SK-N-DZ (cell line): ENCODE results near the gene THAP10. TPM values are rescaled to one million over a fixed set of nuclear protein-coding genes. Genes with fewer than 3 reads are reported as not detected.
"Not testable (repeated sequence)": the region's sequence is repeated elsewhere in the genome, so short reads cannot be mapped to it uniquely, and the experiment has no call there.

Experiments used
- DNase-seq: peaks from one replicate; pipeline ENCODE4 v3.0.0-alpha.2; 2015; ENCODE audit warnings: low spot score
- polyA plus RNA-seq, 2 experiments: library from polyadenylated mRNA; depleted of rRNA; stranded (reverse); fragments of >200 nt; gene quantifications; 2 replicates each; pipeline ENCODE4 v1.2.3, GENCODE V29; 2014

Gene THAP10
- 4.5 and 5.8 TPM in 2 replicates for polyA plus RNA-seq (2014; cell fraction: cytosol; rRNA removed)
- polyA plus RNA-seq (2014; cell fraction: nucleus; rRNA removed) = 3.3 and 4.1 TPM in 2 replicates

GRCh38 chr15:70892002-70892911 lies at the start of gene THAP10, which contains the start of gene LRRC49:
TSS of gene THAP10 (minus strand) at chr15:70892433. CDS start at chr15:70892272, 161 bp downstream.
TSS of gene LRRC49 (plus strand) at chr15:70892826. CDS start at chr15:70892895, 69 bp downstream.
- DNase-seq = peak; percentile 98

GRCh38 chr15:70936326-70936725 lies 44.1 kb upstream of the THAP10 start:
- DNase-seq = no peak

DNA sequence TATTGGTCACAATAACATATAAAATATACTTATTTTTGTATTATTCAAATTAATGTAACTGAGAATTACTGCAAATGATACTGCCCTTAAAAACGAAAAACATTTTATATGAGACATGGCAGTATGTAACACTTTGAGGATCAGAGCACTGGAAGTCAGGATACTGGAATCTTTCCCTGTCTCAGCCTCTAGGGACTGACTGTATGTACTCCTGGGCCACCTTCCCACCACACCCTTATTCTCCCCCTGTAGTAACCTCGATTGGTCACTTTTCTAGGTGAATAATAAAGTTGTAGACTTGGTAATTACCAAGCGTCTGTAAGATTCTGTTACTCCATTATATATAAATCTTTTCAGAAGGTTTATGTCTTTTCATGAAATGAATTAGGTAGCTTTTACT lies 43.4 kb upstream of the THAP10 start:
- no peak for DNase-seq

DNA sequence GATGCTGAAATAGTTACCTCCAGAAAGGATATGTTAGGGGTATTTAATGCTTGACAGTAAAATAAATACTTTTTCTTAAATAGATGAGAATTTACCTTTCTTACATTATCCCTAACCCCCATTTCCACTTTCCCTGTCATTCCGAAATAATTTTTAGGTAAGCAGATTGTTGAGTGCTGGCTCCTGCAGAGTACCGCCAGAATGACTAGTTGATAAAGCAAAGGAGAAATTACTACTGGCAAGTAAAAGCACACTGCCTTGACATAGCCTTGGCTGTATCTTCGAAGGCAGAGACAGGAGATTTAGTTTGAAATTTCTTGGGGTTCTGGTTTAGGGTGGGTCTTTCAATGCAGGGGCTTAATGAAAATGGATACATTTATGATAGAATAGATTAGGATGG lies 41.2 kb upstream of the THAP10 start:
- DNase-seq = no peak

- no peak for DNase-seq
Observed at GRCh38 chr15:70932397-70932796, 40.2 kb upstream of the THAP10 start.

DNA sequence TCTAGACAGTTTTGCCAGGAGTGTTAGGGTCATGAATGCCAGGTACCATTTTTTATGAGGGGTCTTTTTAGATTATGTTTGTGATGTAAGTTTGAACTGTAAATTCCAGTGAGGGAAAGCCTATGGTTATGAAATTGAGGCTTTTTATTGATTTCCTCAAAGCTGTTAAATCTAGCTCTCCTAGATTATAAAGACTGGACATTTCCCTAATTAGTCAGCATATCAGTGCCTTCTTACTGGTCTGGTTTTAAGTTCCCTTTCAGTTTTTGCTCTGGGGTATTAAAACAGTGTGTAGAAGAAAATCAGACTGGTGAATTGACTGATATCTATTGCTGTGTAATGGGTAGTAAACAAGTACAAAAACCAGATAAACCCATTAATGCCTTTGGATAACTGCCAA lies 39.6 kb upstream of the THAP10 start:
- no peak for DNase-seq

DNA sequence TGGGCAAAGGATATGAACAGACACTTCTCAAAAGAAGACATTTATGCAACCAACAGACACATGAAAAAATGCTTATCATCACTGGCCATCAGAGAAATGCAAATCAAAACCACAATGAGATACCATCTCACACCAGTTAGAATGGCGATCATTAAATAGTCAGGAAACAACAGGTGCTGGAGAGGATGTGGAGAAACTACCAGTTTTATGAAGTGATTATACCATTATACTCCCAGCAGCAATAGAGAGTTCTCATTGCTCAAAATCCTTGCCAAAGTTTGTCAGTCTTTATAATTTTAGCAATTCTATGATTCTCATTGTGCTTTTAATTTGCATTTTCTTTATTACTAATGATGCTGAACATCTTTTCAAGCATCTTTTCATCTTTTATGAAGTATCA lies 34.7 kb upstream of the THAP10 start:
- not testable (repeated sequence) for DNase-seq

DNA sequence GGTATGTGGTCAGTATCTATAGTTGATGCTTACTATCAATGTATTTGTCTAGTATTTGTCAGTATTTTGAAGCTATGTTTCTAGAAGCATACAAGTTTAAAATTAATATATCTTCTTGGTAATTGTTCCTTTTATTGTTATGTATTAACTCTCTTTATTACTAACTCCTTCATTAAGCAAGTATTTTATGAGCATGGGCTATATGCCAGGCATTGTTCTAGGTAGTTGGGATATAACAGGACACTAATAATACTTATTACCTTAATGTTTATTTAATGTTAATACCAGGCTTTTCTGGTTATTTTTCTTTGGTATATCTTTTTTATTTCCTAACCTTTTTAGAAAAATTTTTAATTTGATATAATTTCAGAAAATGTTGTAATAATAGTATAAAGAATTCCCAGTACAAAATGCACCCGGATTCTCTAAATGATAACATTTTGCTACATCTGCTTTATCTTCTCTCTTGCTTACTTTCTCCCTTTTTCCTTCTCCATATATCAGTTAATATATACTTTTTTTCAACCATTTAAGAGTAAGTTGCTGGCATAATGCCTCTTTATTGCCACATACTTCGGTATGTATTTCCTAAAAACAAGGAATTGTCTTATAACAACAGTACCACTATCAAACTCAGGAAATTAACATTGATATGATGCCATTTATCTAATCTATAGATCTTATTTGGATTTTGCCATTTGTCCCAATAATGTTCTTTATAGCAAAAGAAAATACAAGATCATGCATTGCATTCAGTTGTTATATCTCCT lies 31.3 kb upstream of the THAP10 start:
- DNase-seq = no peak

DNA sequence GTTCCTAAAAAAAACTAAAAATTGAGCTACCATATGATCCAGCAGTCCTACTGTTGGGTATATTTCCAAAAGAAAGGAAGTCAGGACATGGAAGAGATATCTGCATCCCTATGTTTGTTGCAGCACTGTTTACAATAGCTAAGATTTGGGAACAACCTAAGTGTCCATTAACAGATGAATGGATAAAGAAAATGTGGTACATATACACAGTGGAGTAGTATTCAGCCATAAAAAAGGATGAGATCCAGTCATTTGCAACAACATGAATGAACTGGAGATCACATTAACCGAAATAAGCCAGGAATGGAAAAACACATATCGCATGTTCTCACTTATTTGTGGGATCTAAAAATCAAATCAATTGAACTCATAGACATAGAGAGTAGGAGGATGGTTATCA lies 29.9 kb upstream of the THAP10 start:
- DNase-seq = no peak

- DNase-seq = no peak
Observed at GRCh38 chr15:70920981-70921696, 28.9 kb upstream of the THAP10 start.

DNA sequence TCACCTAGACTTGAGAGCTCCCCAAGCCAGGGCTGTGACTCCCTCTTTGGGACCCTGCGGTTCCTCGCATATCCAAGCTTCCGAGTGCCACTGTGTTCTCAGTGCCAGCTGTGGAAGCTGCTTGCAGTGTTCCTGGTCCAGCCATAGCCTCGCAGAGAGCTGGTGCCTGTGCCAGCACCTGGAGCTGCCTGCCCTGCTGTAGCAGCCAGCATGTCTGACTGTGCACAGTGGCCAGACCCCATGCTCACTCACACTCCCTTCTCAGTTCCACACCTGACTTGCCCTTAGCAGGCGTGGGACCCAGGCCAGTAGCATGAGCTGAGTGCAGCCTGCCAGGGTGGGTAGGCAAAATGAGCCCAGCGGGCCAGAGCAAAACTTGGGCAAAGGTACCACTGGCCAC lies 25.7 kb upstream of the THAP10 start:
- no peak for DNase-seq

GRCh38 chr15:70916531-70916930 lies 24.3 kb upstream of the THAP10 start:
- DNase-seq = no peak

DNA sequence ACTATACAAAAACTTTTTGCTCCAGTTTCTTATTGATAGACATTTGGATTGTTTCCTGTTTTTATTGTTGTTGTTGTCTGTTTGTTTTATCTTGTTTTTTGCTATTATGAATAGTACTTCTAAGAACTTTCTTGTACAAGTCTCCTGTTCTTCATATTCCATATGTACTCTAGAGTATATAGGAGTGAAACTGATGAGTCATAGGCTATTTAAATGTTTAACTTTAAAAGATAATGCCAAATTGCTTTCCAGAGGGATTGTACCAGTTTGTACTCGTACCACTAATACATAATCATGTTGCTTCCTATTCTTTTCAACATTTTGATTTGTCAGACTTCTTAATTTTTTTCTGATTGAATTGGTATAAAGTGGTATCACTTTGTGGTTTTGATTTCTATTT lies 20.0 kb upstream of the THAP10 start:
- DNase-seq = no peak

DNA sequence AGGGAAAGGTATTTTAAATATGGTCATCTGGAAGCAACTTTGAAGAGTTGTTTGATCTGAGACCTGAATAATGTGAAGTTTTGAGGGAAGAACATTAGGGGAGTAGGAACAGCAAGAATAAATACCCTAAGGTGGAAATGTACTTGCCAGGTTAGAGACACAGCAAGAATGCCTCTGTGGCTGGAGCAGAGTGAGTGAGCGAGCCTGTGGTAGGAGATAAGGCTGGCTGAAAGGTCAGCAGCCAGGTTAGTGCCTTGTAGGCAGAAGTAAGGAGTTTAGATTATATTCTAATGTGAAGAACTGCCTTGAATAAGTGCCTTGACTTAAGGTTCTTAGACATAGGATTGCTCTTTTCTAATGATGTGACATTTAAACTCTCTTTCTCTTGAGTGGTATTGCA lies 18.7 kb upstream of the THAP10 start:
- no peak for DNase-seq

- DNase-seq = no peak
Observed at GRCh38 chr15:70907784-70908471, 15.7 kb upstream of the THAP10 start.

GRCh38 chr15:70906842-70907241 lies 14.6 kb upstream of the THAP10 start:
- no peak for DNase-seq

GRCh38 chr15:70902107-70902506 lies 9.9 kb upstream of the THAP10 start:
- no peak for DNase-seq

GRCh38 chr15:70892912-70893560 lies 803 bp upstream of the THAP10 start:
- no peak for DNase-seq

GRCh38 chr15:70882361-70882760 lies 9.9 kb downstream of the THAP10 start:
- no peak for DNase-seq

DNA sequence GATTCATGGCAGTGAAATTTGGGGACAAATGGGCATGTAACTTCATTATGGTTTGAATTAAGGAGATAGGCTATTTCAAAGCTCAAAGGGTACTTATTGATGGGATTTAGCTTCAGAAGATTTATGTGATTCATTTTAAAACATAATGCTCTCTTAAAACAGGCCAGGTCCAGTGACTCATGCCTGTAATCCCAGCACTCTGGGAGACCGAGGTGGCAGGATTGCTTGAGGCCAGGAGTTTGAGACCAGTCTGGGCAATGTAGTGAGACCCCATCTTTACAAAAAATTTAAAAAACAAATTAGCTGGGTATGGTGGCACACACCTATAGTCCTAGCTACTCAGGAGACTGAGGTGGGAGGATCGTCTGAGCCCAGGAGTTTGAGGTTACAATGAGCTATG lies 11.5 kb downstream of the THAP10 start:
- no peak for DNase-seq

DNA sequence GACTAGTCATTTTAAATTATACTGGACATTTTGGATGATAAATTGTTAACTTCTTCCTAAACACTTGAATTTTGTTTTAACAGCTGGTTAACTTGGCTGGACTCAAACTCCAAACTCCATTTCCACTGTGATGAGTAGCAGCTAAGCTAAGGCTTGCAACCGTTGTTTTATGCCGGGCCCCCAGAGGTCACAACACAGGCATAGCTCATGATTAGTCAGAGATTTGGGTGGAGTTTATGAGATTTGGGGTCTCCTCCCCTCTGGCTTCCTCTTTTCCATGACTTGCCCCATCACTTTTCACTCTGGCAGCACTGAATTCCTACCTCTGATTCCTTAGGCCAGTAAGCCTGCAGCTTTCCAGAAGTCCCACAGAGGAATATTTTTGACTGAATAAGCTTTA lies 12.8 kb downstream of the THAP10 start:
- no peak for DNase-seq
